Measurements from ENCODE around the gene KCNJ10.

Gene KCNJ10

GRCh38 chr1:159985473-159985872 is 84.5 kb downstream of the KCNJ10 start:
- no peak for DNase-seq

- no peak for DNase-seq
Measured at GRCh38 chr1:159983681-159984080, 86.3 kb downstream of the KCNJ10 start.

GRCh38 chr1:159982280-159982679 is 87.7 kb downstream of the KCNJ10 start:
- no peak for DNase-seq

- no peak for DNase-seq
Measured at GRCh38 chr1:159981351-159982055, 88.5 kb downstream of the KCNJ10 start.

- no peak for DNase-seq
Measured at GRCh38 chr1:159980786-159981185, 89.2 kb downstream of the KCNJ10 start.

GRCh38 chr1:159980076-159980475 is 89.9 kb downstream of the KCNJ10 start:
- no peak for DNase-seq

GRCh38 chr1:159979257-159979656 is 90.7 kb downstream of the KCNJ10 start:
- no peak for DNase-seq

GRCh38 chr1:159978107-159978398 is 91.9 kb downstream of the KCNJ10 start:
- DNase-seq, result no peak

GRCh38 chr1:159977364-159978106 is 92.4 kb downstream of the KCNJ10 start:
- DNase-seq, result no peak

- DNase-seq, result no peak
Measured at GRCh38 chr1:159974350-159974965, 95.5 kb downstream of the KCNJ10 start.

GRCh38 chr1:159973350-159973940 is 96.5 kb downstream of the KCNJ10 start:
- no peak for DNase-seq

- DNase-seq, result no peak
Measured at GRCh38 chr1:159972443-159973205, 97.3 kb downstream of the KCNJ10 start.

- DNase-seq, result no peak
Measured at GRCh38 chr1:159970932-159971342, 99.0 kb downstream of the KCNJ10 start.

- no peak for DNase-seq
Measured at GRCh38 chr1:159968901-159969300, 101.1 kb downstream of the KCNJ10 start.

GRCh38 chr1:159965263-159965662 is 104.7 kb downstream of the KCNJ10 start:
- DNase-seq, result no peak

- no peak for DNase-seq
Measured at GRCh38 chr1:159964144-159964543, 105.8 kb downstream of the KCNJ10 start.

- no peak for DNase-seq
Measured at GRCh38 chr1:159962176-159962575, 107.8 kb downstream of the KCNJ10 start.

- DNase-seq, result no peak
Measured at GRCh38 chr1:159961636-159962035, 108.3 kb downstream of the KCNJ10 start.

- no peak for DNase-seq
Measured at GRCh38 chr1:159960721-159961381, 109.1 kb downstream of the KCNJ10 start.

- no peak for DNase-seq
Measured at GRCh38 chr1:159959451-159959850, 110.5 kb downstream of the KCNJ10 start.

GRCh38 chr1:159958719-159959380 is 111.1 kb downstream of the KCNJ10 start:
- no peak for DNase-seq

GRCh38 chr1:159957824-159958268 is 112.1 kb downstream of the KCNJ10 start:
- DNase-seq, result no peak

Data from CD4-positive, alpha-beta T cell treated with Interleukin-1 beta for 1 hour (primary cell).